HG03280 (cell line): Measurements from ENCODE around the gene NOL9.

ENCODE experiments used
- ATAC-seq: cut with Tn5 transposase; IDR thresholded peaks from one replicate; pipeline ENCODE4 v1.9.1; 2021; ENCODE audit warnings: mild to moderate bottlenecking, moderate library complexity; ENCODE audit not compliant: unreplicated experiment

NOL9 gene

DNA sequence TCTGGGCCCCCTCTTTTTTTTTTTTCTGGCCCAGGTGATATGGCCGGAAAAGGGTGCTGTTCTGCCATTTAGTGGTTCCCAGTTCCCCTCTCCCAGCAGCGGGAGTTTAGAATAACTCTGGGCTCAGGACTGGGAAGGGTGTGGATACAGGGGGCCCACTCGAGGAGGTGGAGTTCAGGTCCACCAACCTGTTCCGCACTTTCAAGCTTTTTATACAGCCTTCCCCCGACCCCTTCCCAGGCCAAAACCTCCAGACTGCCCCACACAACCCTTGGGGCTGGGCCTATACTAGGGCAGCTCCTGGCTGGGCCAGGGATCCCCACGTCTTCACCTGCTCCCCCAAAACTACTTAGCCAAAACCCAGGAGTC, 63.2 kb downstream of the NOL9 start:
- no peak for ATAC-seq

- ATAC-seq, result peak; percentile 58
Measured at GRCh38 chr1:6490181-6491080, 63.9 kb downstream of the NOL9 start.

DNA sequence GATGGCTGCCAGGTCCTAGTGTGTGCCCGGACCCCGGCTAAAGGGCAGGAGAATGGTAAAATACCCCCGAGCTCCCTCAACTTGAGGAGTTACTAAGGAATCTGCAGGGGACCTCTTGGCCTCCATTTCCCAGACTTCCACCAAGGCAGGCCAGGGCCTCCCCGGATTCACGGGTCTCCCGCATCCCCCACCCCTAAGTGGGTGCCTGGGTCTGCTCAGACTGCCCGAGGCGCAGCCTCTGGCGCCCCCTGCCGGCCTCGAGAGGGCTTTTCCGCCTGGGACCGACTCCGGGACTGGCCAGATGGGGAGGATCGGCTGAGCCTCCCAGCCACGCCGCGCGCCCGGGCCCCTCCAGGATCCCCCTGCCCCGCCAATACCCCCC, 64.5 kb downstream of the NOL9 start:
- no peak for ATAC-seq

GRCh38 chr1:6489383-6489765, 64.9 kb downstream of the NOL9 start:
- ATAC-seq, result no peak

- no peak for ATAC-seq
Measured at GRCh38 chr1:6488602-6489382, 65.5 kb downstream of the NOL9 start.

GRCh38 chr1:6487804-6488484, 66.4 kb downstream of the NOL9 start:
- no peak for ATAC-seq

DNA sequence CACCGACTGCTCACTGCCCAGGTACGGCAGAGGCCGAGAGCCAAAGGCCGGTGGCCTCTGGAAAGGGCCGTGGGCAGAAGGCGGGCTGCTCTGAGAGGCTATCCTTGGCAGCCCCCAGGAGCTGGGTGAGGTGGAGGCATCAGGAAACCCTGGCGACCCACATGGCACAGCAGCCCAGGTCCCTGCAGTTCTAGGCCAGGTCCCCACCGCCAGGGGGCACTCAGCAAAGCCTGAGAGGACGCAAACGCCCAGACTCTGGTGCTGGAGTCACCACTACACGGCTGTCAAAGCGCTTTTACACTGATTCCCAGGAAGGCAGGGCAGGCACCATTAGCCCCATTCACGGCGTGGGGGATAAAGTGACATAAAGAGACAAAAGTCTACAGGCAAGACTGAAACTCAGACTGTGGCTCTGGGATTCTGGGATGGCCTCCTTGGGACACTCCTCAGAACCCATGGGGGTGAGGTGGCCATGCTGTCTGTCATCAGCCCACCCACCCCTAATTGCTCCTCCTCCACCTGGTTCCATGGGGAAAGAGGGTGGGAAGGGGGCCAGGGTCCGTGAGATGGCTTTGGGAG, 67.8 kb downstream of the NOL9 start:
- no peak for ATAC-seq

DNA sequence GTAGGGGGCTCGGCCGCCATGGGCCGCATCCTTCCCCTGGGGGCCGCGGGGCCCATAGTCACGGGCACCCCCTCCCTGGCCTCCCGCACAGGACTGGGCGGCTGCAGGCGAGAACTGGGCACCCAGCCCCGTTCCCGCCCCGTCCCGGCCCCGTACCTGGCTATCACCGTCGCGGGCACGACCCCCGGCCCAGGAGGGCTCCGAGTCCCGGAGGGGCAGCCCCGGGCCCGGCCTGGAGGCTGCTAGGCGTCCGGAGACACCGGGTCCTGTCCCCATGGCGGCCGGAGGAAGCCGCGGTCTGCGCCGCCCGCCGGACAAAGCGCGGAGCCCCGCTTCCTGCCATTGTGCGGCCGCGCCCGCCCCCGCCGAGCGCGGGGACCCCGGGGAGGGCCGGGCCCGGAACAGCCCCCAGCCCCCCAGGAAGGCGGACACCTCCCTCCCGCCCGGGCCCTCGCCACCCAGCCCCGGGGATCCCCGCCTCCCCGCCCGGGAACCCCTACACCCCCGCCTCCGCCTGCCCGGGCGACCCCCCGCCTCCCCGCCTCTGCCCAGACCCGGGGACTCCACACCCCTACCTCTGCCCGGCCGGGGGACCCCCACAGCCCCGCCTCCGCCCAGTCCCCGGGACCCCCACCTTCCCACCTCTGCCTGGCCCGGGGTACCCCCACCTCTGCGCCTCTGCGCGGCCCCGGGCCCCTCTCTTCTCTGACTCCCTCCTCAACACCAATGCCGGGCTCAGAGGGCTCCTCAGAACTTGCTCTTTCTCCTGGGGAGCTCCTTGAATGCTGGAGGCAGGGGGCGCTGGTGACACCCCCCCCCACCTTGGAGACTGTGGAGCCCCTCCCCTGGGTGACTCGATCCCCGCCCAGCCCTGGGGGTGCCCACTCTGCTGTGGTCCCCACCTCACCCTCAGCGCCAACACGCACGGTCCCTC, 68.9 kb downstream of the NOL9 start:
- no peak for ATAC-seq

GRCh38 chr1:6484826-6485167, 69.5 kb downstream of the NOL9 start:
- ATAC-seq, result no peak

GRCh38 chr1:6483761-6484117, 70.6 kb downstream of the NOL9 start:
- no peak for ATAC-seq

DNA sequence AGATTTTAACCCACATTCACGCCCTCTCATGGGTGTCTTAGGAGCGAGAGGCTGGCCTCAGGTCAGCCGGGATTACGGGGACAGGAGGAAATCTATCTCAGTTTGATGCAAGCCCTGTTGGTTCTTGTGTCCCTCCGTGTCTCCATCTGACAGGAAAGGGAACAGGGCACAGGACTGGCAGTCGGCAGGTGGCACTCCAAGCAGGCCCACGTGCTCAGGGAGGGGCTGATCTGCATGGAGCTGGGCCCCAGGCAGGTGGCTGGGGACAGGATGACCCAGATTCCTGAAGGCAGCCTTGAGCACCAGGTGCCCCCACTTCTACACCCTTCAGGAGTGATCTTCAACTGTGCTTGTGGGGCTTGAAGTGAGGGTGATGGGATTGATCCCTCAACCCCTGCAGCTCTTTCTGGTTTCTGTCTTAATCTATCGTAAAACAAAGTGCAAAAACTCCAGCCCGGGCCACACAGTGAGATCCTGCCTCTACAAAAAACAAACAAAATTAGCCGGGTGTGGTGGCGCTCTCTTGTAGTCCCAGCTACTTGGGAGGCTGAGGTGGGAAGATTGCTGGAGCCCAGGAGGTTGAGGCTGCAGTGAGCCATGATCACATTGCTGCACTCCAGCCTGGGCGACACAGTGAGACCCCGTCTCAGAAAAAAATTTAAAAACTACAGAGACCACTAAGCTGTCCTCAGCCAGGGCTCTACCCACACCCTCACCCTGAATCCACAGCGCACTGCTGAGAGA, 71.1 kb downstream of the NOL9 start:
- ATAC-seq, result no peak

GRCh38 chr1:6481820-6482219, 72.5 kb downstream of the NOL9 start:
- ATAC-seq, result no peak

GRCh38 chr1:6477039-6477820, 77.1 kb downstream of the NOL9 start:
- no peak for ATAC-seq

GRCh38 chr1:6476483-6476882, 77.8 kb downstream of the NOL9 start:
- ATAC-seq, result no peak

- ATAC-seq, result peak; percentile 80
Measured at GRCh38 chr1:6475381-6476133, 78.8 kb downstream of the NOL9 start.

DNA sequence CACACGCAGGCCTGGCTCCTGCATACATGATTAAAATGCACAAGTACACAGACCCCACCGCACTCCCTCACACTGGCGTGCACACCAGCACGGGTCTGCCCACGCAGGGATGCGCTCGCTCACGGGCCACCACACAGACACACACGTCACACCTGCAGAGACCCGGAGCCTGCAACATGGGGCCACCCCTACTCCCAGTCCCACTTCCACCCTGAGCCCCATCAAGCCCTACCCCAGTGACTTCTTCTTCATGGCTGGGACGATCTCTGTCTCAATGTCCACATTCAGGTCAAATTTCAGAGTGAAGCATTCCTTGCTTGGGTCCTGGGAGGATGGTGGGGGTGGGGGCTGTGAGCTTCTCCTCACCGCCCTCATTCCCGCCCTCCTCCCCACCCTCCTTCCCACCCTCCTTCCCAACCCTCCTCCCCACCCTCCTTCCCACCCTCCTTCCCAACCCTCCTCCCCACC, 79.5 kb downstream of the NOL9 start:
- no peak for ATAC-seq

GRCh38 chr1:6473974-6474814, 80.1 kb downstream of the NOL9 start:
- ATAC-seq, result no peak
